ENCODE results near the gene STPG2. TPM values are rescaled to one million over a fixed set of nuclear protein-coding genes. Genes with fewer than 3 reads are reported as not detected.

Gene STPG2
- total RNA-seq, 1 experiment from 2014 or later, result 0.35 TPM

DNA sequence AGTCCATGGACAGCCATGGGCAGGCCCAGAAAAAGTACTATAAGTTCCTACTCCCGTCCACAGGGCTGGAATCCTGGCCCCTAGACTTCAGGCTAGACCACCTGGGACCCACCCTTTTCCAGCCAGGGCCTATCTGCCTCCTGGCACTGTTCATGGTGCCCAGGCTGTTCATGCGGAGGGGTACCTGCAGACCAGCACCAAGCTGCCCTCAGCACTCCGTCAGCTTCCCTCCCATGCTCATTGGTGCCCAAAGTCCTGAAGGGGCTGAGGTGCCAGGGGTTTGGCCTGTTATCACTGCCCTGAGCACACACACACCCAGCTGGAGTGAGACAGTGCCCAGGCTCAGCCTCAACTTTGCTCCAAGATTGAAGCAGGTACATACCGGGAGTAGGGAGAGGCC, 477.7 kb downstream of the STPG2 start:
- no peak for DNase-seq
- CTCF ChIA-PET, result no interaction called here
- H3K79me2 ChIP-seq (ENCODE audit: low read depth), result no peaks in the 10 kb centered on the region
- H3K36me3 ChIP-seq (ENCODE audit: low read depth), result no peaks in the 10 kb centered on the region
- H3K9me3 ChIP-seq (ENCODE audit: insufficient read depth, low read depth), result no peaks in the 10 kb centered on the region
- H3F3A ChIP-seq (ENCODE audit: insufficient read depth, low read depth), result no peaks in the 10 kb centered on the region
- H3K27ac ChIP-seq, result no peak overlapping the region
- no peaks in the 10 kb centered on the region for H4K20me1 ChIP-seq (ENCODE audit: insufficient read depth)
- TF ChIP-seq CTCF (conservative IDR thresholded peaks at IDR 0.05) (no peak), EZH2 (IDR thresholded peaks at IDR 0.05; ENCODE audit: low read depth) (no peak)
- no TSS peak for BruUV-seq (replicated peaks)
- POLR2A ChIA-PET (ENCODE audit: unreplicated experiment), result no interaction called here
- H3K27me3 ChIP-seq (ENCODE audit: insufficient read depth, low read depth), result no peaks in the 10 kb centered on the region
- H2AFZ ChIP-seq, result no peak overlapping the region
- no peak overlapping the region for H3K4me2 ChIP-seq
- no peaks in the 10 kb centered on the region for H3K9me2 ChIP-seq (ENCODE audit: insufficient read depth)
- intact Hi-C loops (cut with micrococcal nuclease; ENCODE audit: unreplicated experiment), result no loop called here
- no peaks in the 10 kb centered on the region for H3K4me1 ChIP-seq (replicated peaks; ENCODE audit: insufficient read depth)
- no peak overlapping the region for H3K4me3 ChIP-seq

GRCh38 chr4:97664741-97665140, 478.5 kb downstream of the STPG2 start:
- H3K27ac ChIP-seq, result no peak overlapping the region
- H3K79me2 ChIP-seq (ENCODE audit: low read depth), result no peaks in the 10 kb centered on the region
- no peak overlapping the region for H3K4me3 ChIP-seq
- no peaks in the 10 kb centered on the region for H4K20me1 ChIP-seq (ENCODE audit: insufficient read depth)
- no peaks in the 10 kb centered on the region for H3K9me2 ChIP-seq (ENCODE audit: insufficient read depth)
- H3K27me3 ChIP-seq (ENCODE audit: insufficient read depth, low read depth), result no peaks in the 10 kb centered on the region
- TF ChIP-seq EZH2 (IDR thresholded peaks at IDR 0.05; ENCODE audit: low read depth), result no peak
- no peak for TF ChIP-seq CTCF (conservative IDR thresholded peaks at IDR 0.05)
- no peak overlapping the region for H3K4me2 ChIP-seq
- no peaks in the 10 kb centered on the region for H3K4me1 ChIP-seq (replicated peaks; ENCODE audit: insufficient read depth)
- no peaks in the 10 kb centered on the region for H3K36me3 ChIP-seq (ENCODE audit: low read depth)
- no peak for DNase-seq
- H3F3A ChIP-seq (ENCODE audit: insufficient read depth, low read depth), result no peaks in the 10 kb centered on the region
- intact Hi-C loops (cut with micrococcal nuclease; ENCODE audit: unreplicated experiment), result no loop called here
- H3K9me3 ChIP-seq (ENCODE audit: insufficient read depth, low read depth), result no peaks in the 10 kb centered on the region
- H2AFZ ChIP-seq, result no peak overlapping the region
- ChIA-PET CTCF (no interaction called here), POLR2A (ENCODE audit: unreplicated experiment) (no interaction called here)
- no TSS peak for BruUV-seq (replicated peaks)

- no peaks in the 10 kb centered on the region for H3K79me2 ChIP-seq (ENCODE audit: low read depth)
- intact Hi-C loops (cut with micrococcal nuclease; ENCODE audit: unreplicated experiment), result no loop called here
- BruUV-seq (replicated peaks), result no TSS peak
- H3F3A ChIP-seq (ENCODE audit: insufficient read depth, low read depth), result no peaks in the 10 kb centered on the region
- no peaks in the 10 kb centered on the region for H3K27me3 ChIP-seq (ENCODE audit: insufficient read depth, low read depth)
- no peak for TF ChIP-seq CTCF (conservative IDR thresholded peaks at IDR 0.05)
- TF ChIP-seq EZH2 (IDR thresholded peaks at IDR 0.05; ENCODE audit: low read depth), result no peak
- ChIA-PET CTCF (no interaction called here), POLR2A (ENCODE audit: unreplicated experiment) (interaction anchor here (0.7 kb wide), 1 partner anchor 132 kb away, joined by 3 read pairs; no protein-coding TSS in a partner anchor)
- no peaks in the 10 kb centered on the region for H3K9me2 ChIP-seq (ENCODE audit: insufficient read depth)
- H3K36me3 ChIP-seq (ENCODE audit: low read depth), result no peaks in the 10 kb centered on the region
- no peak overlapping the region for H3K27ac ChIP-seq
- H3K4me3 ChIP-seq, result no peak overlapping the region
- H2AFZ ChIP-seq, result no peak overlapping the region
- H4K20me1 ChIP-seq (ENCODE audit: insufficient read depth), result no peaks in the 10 kb centered on the region
- no peaks in the 10 kb centered on the region for H3K9me3 ChIP-seq (ENCODE audit: insufficient read depth, low read depth)
- no peak overlapping the region for H3K4me2 ChIP-seq
- no peak for DNase-seq
- H3K4me1 ChIP-seq (replicated peaks; ENCODE audit: insufficient read depth), result no peaks in the 10 kb centered on the region
Measured at GRCh38 chr4:97662133-97662532, 481.1 kb downstream of the STPG2 start.
